Lung (tissue), 12 donors: ENCODE results near the gene PTPN14. TPM values are rescaled to one million over a fixed set of nuclear protein-coding genes. Genes with fewer than 3 reads are reported as not detected.

ENCODE experiments used
- ATAC-seq: fragments of 200-7000 bp; cut with Tn5 transposase; one replicate; pipeline ENCODE4 v1.9.1; 2020; ENCODE audit warnings: moderate number of reproducible peaks; ENCODE audit not compliant: insufficient read depth, low FRiP score
- DNase-seq, 3 donors: peaks; one replicate each; pipeline ENCODE4 v3.0.0-alpha.2; 2013 to 2017
- H3K27ac ChIP-seq, 2 donors: one replicate each; pipeline ENCODE4 v1.5.1; 2013; ENCODE audit warnings: mild to moderate bottlenecking in 2 of 2, moderate library complexity in 2 of 2, control low read depth in 1 of 2, inconsistent platforms in 1 of 2, low read depth in 1 of 2, low read length in 1 of 2
- H3K27me3 ChIP-seq, 3 donors: one replicate each; pipeline ENCODE4 v1.5.1; 2013; ENCODE audit warnings: low read length in 2 of 3; ENCODE audit not compliant: control insufficient read depth in 3 of 3, insufficient read depth in 3 of 3
- H3K36me3 ChIP-seq, 4 donors: one replicate each; pipeline ENCODE4 v1.5.1; 2013; ENCODE audit warnings: low read length in 4 of 4, mild to moderate bottlenecking in 1 of 4, moderate library complexity in 1 of 4; ENCODE audit not compliant: control insufficient read depth in 4 of 4, insufficient read depth in 4 of 4
- H3K4me1 ChIP-seq, 5 donors: one replicate each; pipeline ENCODE4 v1.5.1; 2013; ENCODE audit warnings: low read length in 5 of 5, mild to moderate bottlenecking in 2 of 5, moderate library complexity in 1 of 5; ENCODE audit not compliant: control insufficient read depth in 5 of 5, insufficient read depth in 5 of 5
- H3K4me3 ChIP-seq: one replicate; pipeline ENCODE4 v1.5.1; 2013; ENCODE audit warnings: mild to moderate bottlenecking, control low read depth, moderate library complexity
- H3K9ac ChIP-seq, 2 donors: one replicate each; pipeline ENCODE4 v1.5.1; 2013; ENCODE audit warnings: low read length in 2 of 2, control low read depth in 1 of 2; ENCODE audit not compliant: insufficient read depth in 1 of 2
- H3K9me3 ChIP-seq, 4 donors: one replicate each; pipeline ENCODE4 v1.5.1; 2013; ENCODE audit warnings: low read length in 3 of 4, mild to moderate bottlenecking in 1 of 4, moderate library complexity in 1 of 4; ENCODE audit not compliant: control insufficient read depth in 4 of 4, insufficient read depth in 3 of 4
- WGBS, 2 donors: extraction: QIAGEN DNeasy Blood & Tissue Kit; methylation state at CpG; one replicate each; pipeline ENCODE4 v1.1.7; 2013; 5-methylcytosine and 5-hydroxymethylcytosine counted together
- polyA plus RNA-seq, 2 donors: library from polyadenylated mRNA; stranded (reverse); fragments of 200-250 nt; gene quantifications; one replicate each; pipeline ENCODE4 v1.2.1, GENCODE V29; 2013
- total RNA-seq, 2 donors: library from RNA; depleted of rRNA in 1 of 2; stranded (reverse); fragments of >200 nt in 1 of 2; gene quantifications; one replicate each; pipeline ENCODE4 v1.2.1, GENCODE V29; 2014 to 2021
- TF ChIP-seq, protein P1 (sequence below): IDR thresholded peaks from 2 replicates; pipeline ENCODE4 v1.5.1; 2012; ENCODE audit warnings: mild to moderate bottlenecking; ENCODE audit errors: control extremely low read depth, extremely low read depth
- donor health status: control.
- donor health status: control.
- donor health status: Bipolar disorder and iron deficiency.
- donor health status: healthy.
- donor health status: DM: yes; HTN: yes; CAD: no.

PTPN14 gene
- total and polyA plus RNA-seq, 4 donors: 4.4 to 43.2 (median 15.2) TPM

DNA sequence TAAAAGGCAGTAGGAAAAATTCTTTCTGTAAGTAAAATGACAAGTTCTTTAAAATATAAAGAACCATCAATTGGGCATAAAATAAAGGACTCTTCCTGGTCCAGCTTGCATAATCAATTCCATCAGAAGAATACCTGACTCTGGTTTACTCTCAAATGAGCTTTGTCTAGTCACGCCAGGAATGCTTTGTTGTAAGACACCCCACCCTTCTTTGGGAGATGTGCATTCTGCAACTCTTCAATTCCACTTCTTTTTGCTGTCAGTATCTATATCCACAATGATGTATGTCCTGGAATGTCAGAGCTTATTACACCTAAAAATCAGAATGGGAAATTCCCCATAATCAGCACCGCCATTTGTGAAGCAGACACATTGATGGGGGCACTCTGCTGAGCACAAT is 76.1 kb downstream of the PTPN14 start:
- H3K36me3 ChIP-seq: no peaks in the 10 kb centered on the region
- no peak overlapping the region for H3K4me3 ChIP-seq
- no peaks in the 10 kb centered on the region for H3K9me3 ChIP-seq
- peaks cover 0 to 15% (median 10%) of the 10 kb centered on the region in 5 donors for H3K4me1 ChIP-seq
- no peak overlapping the region for H3K9ac ChIP-seq
- no peak overlapping the region for H3K27ac ChIP-seq
- TF ChIP-seq, protein P1, sequence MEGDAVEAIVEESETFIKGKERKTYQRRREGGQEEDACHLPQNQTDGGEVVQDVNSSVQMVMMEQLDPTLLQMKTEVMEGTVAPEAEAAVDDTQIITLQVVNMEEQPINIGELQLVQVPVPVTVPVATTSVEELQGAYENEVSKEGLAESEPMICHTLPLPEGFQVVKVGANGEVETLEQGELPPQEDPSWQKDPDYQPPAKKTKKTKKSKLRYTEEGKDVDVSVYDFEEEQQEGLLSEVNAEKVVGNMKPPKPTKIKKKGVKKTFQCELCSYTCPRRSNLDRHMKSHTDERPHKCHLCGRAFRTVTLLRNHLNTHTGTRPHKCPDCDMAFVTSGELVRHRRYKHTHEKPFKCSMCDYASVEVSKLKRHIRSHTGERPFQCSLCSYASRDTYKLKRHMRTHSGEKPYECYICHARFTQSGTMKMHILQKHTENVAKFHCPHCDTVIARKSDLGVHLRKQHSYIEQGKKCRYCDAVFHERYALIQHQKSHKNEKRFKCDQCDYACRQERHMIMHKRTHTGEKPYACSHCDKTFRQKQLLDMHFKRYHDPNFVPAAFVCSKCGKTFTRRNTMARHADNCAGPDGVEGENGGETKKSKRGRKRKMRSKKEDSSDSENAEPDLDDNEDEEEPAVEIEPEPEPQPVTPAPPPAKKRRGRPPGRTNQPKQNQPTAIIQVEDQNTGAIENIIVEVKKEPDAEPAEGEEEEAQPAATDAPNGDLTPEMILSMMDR: no peak
- WGBS, 2 donors: 95 to 97% methylated on average over 2 of the region's 2 CpGs
- DNase-seq (no peak), ATAC-seq (no peak)
- H3K27me3 ChIP-seq: no peaks in the 10 kb centered on the region

DNA sequence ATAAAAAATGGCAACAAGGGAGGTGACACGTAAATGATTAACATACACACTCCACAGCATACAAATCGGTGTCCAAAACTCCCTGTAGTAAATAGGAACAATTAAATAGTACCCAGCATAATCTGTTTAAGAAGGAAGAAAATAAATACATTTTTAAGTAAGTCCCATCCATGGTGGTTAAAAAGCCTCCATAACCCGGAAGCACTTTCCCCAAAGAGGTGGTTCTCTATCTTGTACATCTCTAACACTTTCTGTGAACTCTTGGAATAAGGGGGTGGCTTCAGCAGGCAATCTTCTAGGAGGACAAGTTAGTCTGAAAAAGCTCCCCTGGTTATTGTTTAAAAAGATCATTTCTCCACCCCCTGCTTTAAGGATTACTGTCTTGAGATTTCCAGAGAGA is 76.9 kb downstream of the PTPN14 start:
- WGBS, 2 donors: 84 to 95% methylated on average over 3 of the region's 3 CpGs
- ATAC-seq: no peak
- Histone ChIP-seq H3K4me1 (peaks cover 0 to 15% (median 10%) of the 10 kb centered on the region in 5 donors), H3K9me3 (no peaks in the 10 kb centered on the region), H3K27ac (no peak overlapping the region), H3K4me3 (no peak overlapping the region), H3K36me3 (no peaks in the 10 kb centered on the region), H3K27me3 (no peaks in the 10 kb centered on the region), H3K9ac (no peak overlapping the region)
- DNase-seq: no peak
- TF ChIP-seq, protein P1: no peak

- no peak overlapping the region for H3K27ac ChIP-seq
- H3K4me1 ChIP-seq: peaks cover 0 to 15% (median 10%) of the 10 kb centered on the region in 5 donors
- H3K27me3 ChIP-seq: no peaks in the 10 kb centered on the region
- H3K9ac ChIP-seq: no peak overlapping the region
- ATAC-seq (no peak), DNase-seq (no peak)
- no peaks in the 10 kb centered on the region for H3K36me3 ChIP-seq
- H3K4me3 ChIP-seq: no peak overlapping the region
- no peaks in the 10 kb centered on the region for H3K9me3 ChIP-seq
- TF ChIP-seq, protein P1: no peak
- WGBS, 2 donors: 94 to 99% methylated on average over 2 of the region's 2 CpGs
Measured at GRCh38 chr1:214473862-214474261, 77.5 kb downstream of the PTPN14 start.

- H3K4me3 ChIP-seq: no peak overlapping the region
- no peaks in the 10 kb centered on the region for H3K27me3 ChIP-seq
- H3K9me3 ChIP-seq: no peaks in the 10 kb centered on the region
- H3K9ac ChIP-seq: no peak overlapping the region
- ATAC-seq (no peak), DNase-seq (peak in 2 of 3 donors; percentile 69)
- 96 to 97% methylated on average over 1 of the region's 1 CpG for whole genome bisulfite sequencing, 2 donors
- H3K27ac ChIP-seq: no peak overlapping the region
- peaks cover 0 to 15% (median 10%) of the 10 kb centered on the region in 5 donors for H3K4me1 ChIP-seq
- H3K36me3 ChIP-seq: no peaks in the 10 kb centered on the region
- TF ChIP-seq, protein P1: no peak
Measured at GRCh38 chr1:214473387-214473786, 78.0 kb downstream of the PTPN14 start.
